CD4-positive, alpha-beta T cell treated with Interleukin-17A for 4 hours (primary cell): Measurements from ENCODE around the gene SPINK4.
A peak's percentile ranks its signal among the peaks of the same experiment; 100 is the strongest.

ENCODE experiments used
- DNase-seq: peaks from one replicate; pipeline ENCODE4 v3.0.0-alpha.2; 2020; ENCODE audit warnings: mixed read lengths

SPINK4 gene

DNA sequence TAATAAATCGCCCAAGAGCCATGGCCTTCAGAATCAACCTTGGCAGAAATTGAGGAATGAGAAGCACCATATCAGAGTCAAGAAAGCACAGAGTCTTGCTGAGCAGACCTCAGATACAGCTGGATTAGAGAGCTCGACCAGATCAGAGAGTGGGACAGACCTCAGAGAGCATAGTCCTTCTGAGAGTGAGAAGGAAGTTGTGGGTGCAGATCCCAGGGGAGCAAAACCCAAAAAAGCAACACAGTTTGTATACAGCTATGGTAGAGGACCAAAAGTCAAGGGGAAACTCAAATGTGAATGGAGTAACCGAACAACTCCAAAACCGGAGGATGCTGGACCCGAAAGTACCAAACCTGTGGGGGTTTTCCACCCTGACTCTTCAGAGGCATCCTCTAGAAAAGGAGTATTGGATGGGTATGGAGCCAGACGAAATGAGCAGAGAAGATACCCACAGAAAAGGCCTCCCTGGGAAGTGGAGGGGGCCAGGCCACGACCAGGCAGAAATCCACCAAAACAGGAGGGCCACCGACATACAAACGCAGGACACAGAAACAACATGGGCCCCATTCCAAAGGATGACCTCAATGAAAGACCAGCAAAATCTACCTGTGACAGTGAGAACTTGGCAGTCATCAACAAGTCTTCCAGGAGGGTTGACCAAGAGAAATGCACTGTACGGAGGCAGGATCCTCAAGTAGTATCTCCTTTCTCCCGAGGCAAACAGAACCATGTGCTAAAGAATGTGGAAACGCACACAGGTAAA is 54.9 kb downstream of the SPINK4 start:
- DNase-seq, result no peak

GRCh38 chr9:33295571-33295970 is 55.6 kb downstream of the SPINK4 start:
- no peak for DNase-seq

DNA sequence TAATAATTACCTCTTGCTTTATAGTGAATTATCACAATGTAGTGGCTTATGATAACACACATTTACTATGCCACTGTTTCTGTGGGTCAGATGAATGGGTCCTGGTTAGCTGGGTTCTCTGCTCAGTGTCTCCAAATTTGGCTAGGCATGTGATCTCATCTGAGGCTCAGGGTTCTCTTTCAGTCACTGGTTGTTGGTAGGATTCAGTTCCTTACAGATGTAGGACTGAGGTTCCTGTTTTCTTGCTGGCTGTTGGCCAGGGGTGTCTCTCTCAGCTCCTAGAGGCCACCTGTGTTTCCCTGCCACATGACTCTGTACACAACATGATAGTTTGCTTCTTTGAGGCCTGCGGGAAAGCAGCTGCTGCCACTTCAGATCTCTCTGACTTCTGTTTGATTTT is 57.5 kb downstream of the SPINK4 start:
- DNase-seq, result peak; percentile 13
